ENCODE results near the gene TMEM198.

DNA sequence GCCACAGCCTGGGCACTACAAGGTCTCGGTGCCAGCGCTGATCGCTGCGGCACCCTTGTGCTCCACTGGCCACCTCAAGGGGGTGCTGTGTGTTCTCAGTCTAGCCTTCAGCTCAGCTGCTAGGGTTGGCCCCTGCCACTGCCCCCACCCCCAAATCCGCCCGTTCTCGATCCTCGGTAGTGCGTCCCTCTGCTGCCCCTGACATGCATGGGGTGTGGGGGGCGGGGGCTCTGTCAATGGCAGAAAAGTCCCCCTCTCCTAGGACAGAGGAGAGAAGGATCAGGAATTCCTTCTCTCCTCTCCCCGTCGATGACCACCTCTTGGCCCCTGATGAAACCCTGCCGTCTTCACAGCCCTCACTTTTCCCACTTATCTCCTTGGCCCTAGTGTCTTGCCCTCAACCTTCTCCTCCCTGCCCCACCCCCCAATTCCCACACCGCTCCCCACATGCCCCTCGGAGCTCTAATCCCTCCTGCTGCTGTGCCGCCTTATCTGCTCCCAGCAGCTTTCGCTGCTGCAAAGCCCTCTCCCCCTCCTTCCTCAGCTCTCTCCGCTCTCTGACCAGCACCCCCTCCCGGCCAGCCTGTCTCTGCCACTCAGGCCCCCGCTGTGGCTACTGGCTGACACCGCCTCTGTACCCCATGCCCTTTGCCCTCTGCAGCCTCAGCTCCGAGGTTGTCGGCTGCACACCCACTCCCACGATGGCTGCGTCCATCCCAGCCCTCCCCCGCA, 33.9 kb upstream of the TMEM198 start:
- TF ChIP-seq PPARA (CRISPR knock-in tag; IDR thresholded peaks at IDR 0.05; ENCODE audit: borderline replicate concordance) = no peak
- TF ChIP-seq, protein P1, sequence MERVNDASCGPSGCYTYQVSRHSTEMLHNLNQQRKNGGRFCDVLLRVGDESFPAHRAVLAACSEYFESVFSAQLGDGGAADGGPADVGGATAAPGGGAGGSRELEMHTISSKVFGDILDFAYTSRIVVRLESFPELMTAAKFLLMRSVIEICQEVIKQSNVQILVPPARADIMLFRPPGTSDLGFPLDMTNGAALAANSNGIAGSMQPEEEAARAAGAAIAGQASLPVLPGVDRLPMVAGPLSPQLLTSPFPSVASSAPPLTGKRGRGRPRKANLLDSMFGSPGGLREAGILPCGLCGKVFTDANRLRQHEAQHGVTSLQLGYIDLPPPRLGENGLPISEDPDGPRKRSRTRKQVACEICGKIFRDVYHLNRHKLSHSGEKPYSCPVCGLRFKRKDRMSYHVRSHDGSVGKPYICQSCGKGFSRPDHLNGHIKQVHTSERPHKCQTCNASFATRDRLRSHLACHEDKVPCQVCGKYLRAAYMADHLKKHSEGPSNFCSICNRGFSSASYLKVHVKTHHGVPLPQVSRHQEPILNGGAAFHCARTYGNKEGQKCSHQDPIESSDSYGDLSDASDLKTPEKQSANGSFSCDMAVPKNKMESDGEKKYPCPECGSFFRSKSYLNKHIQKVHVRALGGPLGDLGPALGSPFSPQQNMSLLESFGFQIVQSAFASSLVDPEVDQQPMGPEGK (CRISPR knock-in tag; IDR thresholded peaks at IDR 0.05; ENCODE audit: borderline replicate concordance) = no peak
- TF ChIP-seq, protein P2, sequence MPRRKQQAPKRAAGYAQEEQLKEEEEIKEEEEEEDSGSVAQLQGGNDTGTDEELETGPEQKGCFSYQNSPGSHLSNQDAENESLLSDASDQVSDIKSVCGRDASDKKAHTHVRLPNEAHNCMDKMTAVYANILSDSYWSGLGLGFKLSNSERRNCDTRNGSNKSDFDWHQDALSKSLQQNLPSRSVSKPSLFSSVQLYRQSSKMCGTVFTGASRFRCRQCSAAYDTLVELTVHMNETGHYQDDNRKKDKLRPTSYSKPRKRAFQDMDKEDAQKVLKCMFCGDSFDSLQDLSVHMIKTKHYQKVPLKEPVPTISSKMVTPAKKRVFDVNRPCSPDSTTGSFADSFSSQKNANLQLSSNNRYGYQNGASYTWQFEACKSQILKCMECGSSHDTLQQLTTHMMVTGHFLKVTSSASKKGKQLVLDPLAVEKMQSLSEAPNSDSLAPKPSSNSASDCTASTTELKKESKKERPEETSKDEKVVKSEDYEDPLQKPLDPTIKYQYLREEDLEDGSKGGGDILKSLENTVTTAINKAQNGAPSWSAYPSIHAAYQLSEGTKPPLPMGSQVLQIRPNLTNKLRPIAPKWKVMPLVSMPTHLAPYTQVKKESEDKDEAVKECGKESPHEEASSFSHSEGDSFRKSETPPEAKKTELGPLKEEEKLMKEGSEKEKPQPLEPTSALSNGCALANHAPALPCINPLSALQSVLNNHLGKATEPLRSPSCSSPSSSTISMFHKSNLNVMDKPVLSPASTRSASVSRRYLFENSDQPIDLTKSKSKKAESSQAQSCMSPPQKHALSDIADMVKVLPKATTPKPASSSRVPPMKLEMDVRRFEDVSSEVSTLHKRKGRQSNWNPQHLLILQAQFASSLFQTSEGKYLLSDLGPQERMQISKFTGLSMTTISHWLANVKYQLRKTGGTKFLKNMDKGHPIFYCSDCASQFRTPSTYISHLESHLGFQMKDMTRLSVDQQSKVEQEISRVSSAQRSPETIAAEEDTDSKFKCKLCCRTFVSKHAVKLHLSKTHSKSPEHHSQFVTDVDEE (CRISPR knock-in tag; IDR thresholded peaks at IDR 0.05) = no peak
